CD8-positive, alpha-beta memory T cell (primary cell): ENCODE measurements around the gene C3orf80. TPM values are rescaled to one million over a fixed set of nuclear protein-coding genes. Genes with fewer than 3 reads are reported as not detected.

Experiments
- polyA plus RNA-seq: library from polyadenylated mRNA; unstranded; fragments of 300-500 nt; fragmentation: Illumina TruSeq; gene quantifications from one replicate; pipeline ENCODE4 v1.2.3, GENCODE V29; 2021
- total RNA-seq, 2 experiments: library from RNA; stranded (reverse); gene quantifications; one replicate each; pipeline ENCODE4 v1.2.3, GENCODE V29; 2021

The C3orf80 gene
- total and polyA plus RNA-seq, 3 experiments from 2014 or later: not detected

Other genes starting within 250 kb of the C3orf80 start
- not detected for gene IL12A, start 236.6 kb upstream of the C3orf80 start, total RNA-seq
- 0.79 TPM for gene IL12A, start 236.6 kb upstream of the C3orf80 start, polyA plus RNA-seq
- gene IFT80, start 173.8 kb downstream of the C3orf80 start, total RNA-seq: 10 to 100 TPM in 1 of 2 experiments, 1 to 10 TPM in 1; 9.4 to 12.9 TPM
- gene IFT80, start 173.8 kb downstream of the C3orf80 start, polyA plus RNA-seq: 3.0 TPM
- gene SMC4, start 174.2 kb downstream of the C3orf80 start, total RNA-seq: 100 to 1,000 TPM; 120 to 123 TPM
- 45.0 TPM for gene SMC4, start 174.2 kb downstream of the C3orf80 start, polyA plus RNA-seq
- 10 to 100 TPM; 30.7 to 31.4 TPM for gene TRIM59, start 224.4 kb downstream of the C3orf80 start, total RNA-seq
- gene TRIM59, start 224.4 kb downstream of the C3orf80 start, polyA plus RNA-seq: 25.1 TPM